K562 (cell line): ENCODE measurements around the gene SETDB2. TPM values are rescaled to one million over a fixed set of nuclear protein-coding genes. Genes with fewer than 3 reads are reported as not detected.

ENCODE experiments used
- ATAC-seq: fragments of 200-7000 bp; cut with Tn5 transposase; 3 replicates; pipeline ENCODE4 v1.9.1; 2020; ENCODE audit warnings: moderate library complexity
- BruUV-seq: library from RNA; stranded (reverse); fragments of 400-500 nt; replicated peaks from 2 replicates; lab custom pipeline; 2021; lab: Mats Ljungman, UMichigan
- CTCF ChIA-PET: fragments of 300-600 bp; formaldehyde crosslinking; extraction: SDS; loops from one replicate; lab custom pipeline; 2021; ENCODE audit warnings: low intra/inter-chr PET ratio; lab: Yijun Ruan, JAX
- POLR2A ChIA-PET: fragments of 300-600, 350-650 bp; sonication (Branson Sonifier 250); formaldehyde crosslinking; extraction: SDS; loops from one replicate; lab custom pipeline; 2021; ENCODE audit warnings: antibody characterized with exemption, inconsistent platforms; lab: Yijun Ruan, JAX
- DNase-seq, 4 experiments: peaks; one replicate each; pipeline versions ENCODE4 v3.0.0 to v3.0.0-alpha.2; 2011 to 2018; ENCODE audit warnings: low spot score in 3 of 4, mixed read lengths in 3 of 4; ENCODE audit errors: extremely low read depth in 1 of 4
- FAIRE-seq: peaks from 2 replicates; lab custom pipeline; 2011; peaks lifted over from hg19 to GRCh38; lab: Jason Lieb, UNC
- H2AFZ ChIP-seq: 2 replicates; pipeline ENCODE4 v1.6.0; 2011; ENCODE audit warnings: low read depth, low read length, control low read depth, inconsistent platforms
- H3K27ac ChIP-seq: fragments of 200-600 bp; 3 replicates; pipeline ENCODE4 v1.8.0; 2011; ENCODE audit warnings: low read depth, mild to moderate bottlenecking, control low read depth, inconsistent platforms, low read length, moderate library complexity, mixed read lengths; ENCODE audit errors: extremely low read depth
- H3K27me3 ChIP-seq, 2 experiments: fragments of 300-600 bp in 1 of 2; 2 replicates in 1 of 2; 3 replicates in 1 of 2; pipeline versions ENCODE4 v1.6.0 to v1.8.0; 2011; ENCODE audit warnings: inconsistent platforms in 2 of 2, low read length in 2 of 2, mild to moderate bottlenecking in 1 of 2, mixed read lengths in 1 of 2, moderate library complexity in 1 of 2; ENCODE audit not compliant: control insufficient read depth in 2 of 2, insufficient read depth in 2 of 2
- H3K36me3 ChIP-seq: fragments of 300-600 bp; 3 replicates; pipeline ENCODE4 v1.8.0; 2011; ENCODE audit warnings: mild to moderate bottlenecking, low read length, inconsistent platforms; ENCODE audit not compliant: control insufficient read depth, insufficient read depth
- H3K4me1 ChIP-seq, 2 experiments: fragments of 200-600 bp in 1 of 2; replicated peaks in 1 of 2; 2 replicates in 1 of 2; 3 replicates in 1 of 2; pipeline versions ENCODE4 v1.5.1 to v1.8.0; 2011; ENCODE audit warnings: inconsistent platforms in 2 of 2, low read length in 2 of 2, mild to moderate bottlenecking in 1 of 2, mixed read lengths in 1 of 2, moderate library complexity in 1 of 2; ENCODE audit not compliant: control insufficient read depth in 2 of 2, insufficient read depth in 2 of 2
- H3K4me2 ChIP-seq: 2 replicates; pipeline ENCODE4 v1.6.1; 2011; ENCODE audit warnings: low read length, control low read depth, inconsistent platforms, mixed read lengths; ENCODE audit not compliant: insufficient read depth
- H3K4me3 ChIP-seq: fragments of 200-600 bp; sonication (generic), shearing (Covaris generic); 2 replicates; pipeline ENCODE4 v1.5.1; 2016; ENCODE audit warnings: control low read depth, inconsistent platforms
- H3K79me2 ChIP-seq: fragments of 200-600 bp; 3 replicates; pipeline ENCODE4 v1.8.0; 2011; ENCODE audit warnings: low read length, inconsistent platforms; ENCODE audit not compliant: control insufficient read depth, insufficient read depth
- H3K9ac ChIP-seq, 2 experiments: 2 replicates each; pipeline versions ENCODE4 v1.6.0 to v1.6.1; 2011; ENCODE audit warnings: low read depth in 2 of 2, low read length in 2 of 2, control low read depth in 1 of 2, inconsistent platforms in 1 of 2, mild to moderate bottlenecking in 1 of 2, mixed read lengths in 1 of 2; ENCODE audit not compliant: insufficient read depth in 1 of 2
- H3K9me1 ChIP-seq: one replicate; pipeline ENCODE4 v1.6.0; 2011; ENCODE audit warnings: inconsistent platforms, mild to moderate bottlenecking, low read length, moderate library complexity; ENCODE audit not compliant: control insufficient read depth, insufficient read depth
- H3K9me3 ChIP-seq: replicated peaks from 2 replicates; pipeline ENCODE4 v1.5.1; 2011; ENCODE audit warnings: low read depth, low read length, inconsistent platforms; ENCODE audit not compliant: control insufficient read depth, insufficient read depth
- H4K20me1 ChIP-seq: replicated peaks from 2 replicates; pipeline ENCODE4 v1.6.1; 2011; ENCODE audit warnings: low read length, inconsistent platforms, mixed read lengths; ENCODE audit not compliant: control insufficient read depth, insufficient read depth
- BDP1 ChIP-seq: IDR thresholded peaks from 3 replicates; pipeline ENCODE4 v1.6.1; 2011; ENCODE audit not compliant: insufficient read length, insufficient read depth
- CBFA2T2 ChIP-seq: fragments of 450-650 bp; conservative IDR thresholded peaks from 2 replicates; pipeline ENCODE4 v1.6.1; 2017; ENCODE audit warnings: mild to moderate bottlenecking
- CBX5 ChIP-seq: IDR thresholded peaks from 2 replicates; pipeline ENCODE4 v1.6.1; 2014; ENCODE audit warnings: low read depth, borderline replicate concordance
- CHD2 ChIP-seq: IDR thresholded peaks from 2 replicates; pipeline ENCODE4 v1.6.1; 2011; ENCODE audit warnings: low read depth, low read length
- EHMT2 ChIP-seq: fragments of 450-650 bp; IDR thresholded peaks from 2 replicates; pipeline ENCODE4 v1.6.1; 2018; ENCODE audit warnings: antibody characterized with exemption
- EP400 ChIP-seq: fragments of 450-650 bp; IDR thresholded peaks from 2 replicates; pipeline ENCODE4 v1.6.1; 2017; ENCODE audit warnings: antibody characterized with exemption, mild to moderate bottlenecking, moderate library complexity
- ETV1 ChIP-seq: fragments of 450-650 bp; conservative IDR thresholded peaks from 2 replicates; pipeline ENCODE4 v1.6.1; 2016; ENCODE audit warnings: missing genetic modification characterization, control low read depth, low read depth, missing compliant biosample characterization
- FIP1L1 ChIP-seq: fragments of 200-400 bp; formaldehyde crosslinking; IDR thresholded peaks from 2 replicates; pipeline ENCODE4 v1.6.1; 2018; ENCODE audit warnings: mild to moderate bottlenecking, low read depth, low read length; ENCODE audit not compliant: poor library complexity, severe bottlenecking
- FOXM1 ChIP-seq, 2 experiments: fragments of 450-650 bp in 1 of 2; sonication (generic) in 1 of 2; formaldehyde crosslinking in 1 of 2; IDR thresholded peaks; 2 replicates each; pipeline versions ENCODE4 v1.6.1 to v1.9.0; 2017 to 2022; ENCODE audit warnings: low read depth in 2 of 2, mild to moderate bottlenecking in 2 of 2, missing genetic modification reagents in 1 of 2, moderate library complexity in 1 of 2
- GATAD2A ChIP-seq: fragments of 450-650 bp; IDR thresholded peaks from 2 replicates; pipeline ENCODE4 v1.6.1; 2017
- KLF13 ChIP-seq: fragments of 450-650 bp; IDR thresholded peaks from 2 replicates; pipeline ENCODE4 v1.6.1; 2016; ENCODE audit warnings: missing genetic modification characterization, low read depth, mild to moderate bottlenecking, missing compliant biosample characterization, moderate library complexity, borderline replicate concordance
- MTA1 ChIP-seq: fragments of 450-650 bp; IDR thresholded peaks from 2 replicates; pipeline ENCODE4 v1.6.1; 2017; ENCODE audit warnings: borderline replicate concordance
- NR1H2 ChIP-seq: sonication (generic); formaldehyde crosslinking; IDR thresholded peaks from 2 replicates; pipeline ENCODE4 v1.4.0; 2020; ENCODE audit warnings: mild to moderate bottlenecking, missing genetic modification reagents
- NR3C1 ChIP-seq: sonication (generic); formaldehyde crosslinking; IDR thresholded peaks from 2 replicates; pipeline ENCODE4 v1.8.1; 2022; ENCODE audit warnings: missing genetic modification reagents
- SRF ChIP-seq, 2 experiments: fragments of 250-450, 450-650 bp in 1 of 2; sonication (Bioruptor Pico) in 1 of 2; sonication (generic) in 1 of 2; formaldehyde crosslinking; IDR thresholded peaks; 2 replicates each; pipeline versions ENCODE4 v1.5.0 to v1.5.1; 2020 to 2022; ENCODE audit warnings: mild to moderate bottlenecking in 1 of 2, missing genetic modification reagents in 1 of 2
- ZEB2 ChIP-seq: fragments of 450-650 bp; IDR thresholded peaks from 2 replicates; pipeline ENCODE4 v1.6.1; 2016
- ZNF124 ChIP-seq: sonication (generic); formaldehyde crosslinking; IDR thresholded peaks from 2 replicates; pipeline ENCODE4 v1.8.1; 2022; ENCODE audit warnings: missing genetic modification reagents
- ZSCAN29 ChIP-seq: fragments of 450-650 bp; IDR thresholded peaks from 2 replicates; pipeline ENCODE4 v1.6.1; 2017
- WGBS: fragments of 100-300 bp; shearing (Covaris generic); methylation state at CpG from one replicate; pipeline ENCODE4 v1.1.6; 2016; ENCODE audit warnings: low coverage, mixed read lengths; ENCODE audit not compliant: insufficient coverage; ENCODE audit errors: missing lambda C conversion rate; 5-methylcytosine and 5-hydroxymethylcytosine counted together
- in situ Hi-C: fragments of 300-500 bp; cut with MboI; formaldehyde crosslinking; loops from 4 replicates; pipeline ENCODE4 v1.15.0; 2018; ENCODE audit warnings: inconsistent platforms, mixed read lengths
- intact Hi-C: fragments of 100-400 bp; cut with micrococcal nuclease; formaldehyde crosslinking; loops from 2 replicates; pipeline ENCODE4 v1.14.2; 2022
- polyA plus RNA-seq, 8 experiments: library from polyadenylated mRNA; depleted of rRNA in 4 of 8; stranded (reverse) in 5 of 8; unstranded in 3 of 8; fragments of >200 nt; fragmentation: Nextera tagmentation in 2 of 8; fragmentation: Illumina TruSeq in 1 of 8; extraction: Ambion mirVana in 2 of 8; extraction: Trizol in 1 of 8; gene quantifications; 2 replicates each; pipeline versions ENCODE4 v1.2.1 to v1.2.3, GENCODE V29; 2011 to 2014; ENCODE audit warnings: inconsistent platforms in 1 of 8, missing spikeins in 1 of 8
- total RNA-seq, 7 experiments: library from RNA; depleted of rRNA in 6 of 7; stranded (reverse); fragments of >200 nt in 6 of 7; fragmentation: Illumina TruSeq in 2 of 7; extraction: Trizol in 2 of 7; gene quantifications; 2 replicates each; pipeline versions ENCODE4 v1.2.1 to v1.2.3, GENCODE V29; 2011 to 2021; ENCODE audit warnings: low replicate concordance in 1 of 7
- TF ChIP-seq, protein P1 (sequence below): IDR thresholded peaks from 2 replicates; pipeline ENCODE4 v1.6.1; 2012; ENCODE audit warnings: low read depth, low read length, improper control_type of control experiment, borderline replicate concordance
- TF ChIP-seq, protein P2 (sequence below): fragments of 250-450 bp; sonication (Bioruptor Pico); IDR thresholded peaks from 2 replicates; pipeline ENCODE4 v1.9.0; 2021; ENCODE audit warnings: mild to moderate bottlenecking

Gene SETDB2
- total and polyA plus RNA-seq, 9 of the 15 experiments (the other 6 are each of a cell fraction or from before 2014, with no cell fraction given): 1.0 to 9.0 (median 6.1) TPM

- H3K27ac ChIP-seq: no peak overlapping the region
- DNase-seq: no peak
- no peaks in the 10 kb centered on the region for H3K9me3 ChIP-seq
- 78% methylated on average over 5 of the region's 8 CpGs for WGBS
- peaks cover 27% of the 10 kb centered on the region for H3K79me2 ChIP-seq
- no peaks in the 10 kb centered on the region for H3K27me3 ChIP-seq
- CTCF ChIA-PET: no interaction called here
- TF ChIP-seq ZSCAN29 (no peak), CBX5 (no peak), SRF (CRISPR knock-in tag; IDR thresholded peaks at IDR 0.05) (no peak), EP400 (no peak), MTA1 (no peak), KLF13 (tag) (no peak), CBFA2T2 (no peak), EHMT2 (no peak), NR1H2 (CRISPR knock-in tag) (no peak), GATAD2A (no peak), ZNF124 (CRISPR knock-in tag) (no peak), ZEB2 (no peak), ETV1 (tag) (no peak), FIP1L1 (no peak), CHD2 (no peak), NR3C1 (CRISPR knock-in tag) (no peak), FOXM1 (IDR thresholded peaks at IDR 0.05; ENCODE audit: low read depth) (no peak), FOXM1 (CRISPR knock-in tag; IDR thresholded peaks at IDR 0.05; ENCODE audit: low read depth) (no peak), BDP1 (no peak)
- TF ChIP-seq, protein P1, sequence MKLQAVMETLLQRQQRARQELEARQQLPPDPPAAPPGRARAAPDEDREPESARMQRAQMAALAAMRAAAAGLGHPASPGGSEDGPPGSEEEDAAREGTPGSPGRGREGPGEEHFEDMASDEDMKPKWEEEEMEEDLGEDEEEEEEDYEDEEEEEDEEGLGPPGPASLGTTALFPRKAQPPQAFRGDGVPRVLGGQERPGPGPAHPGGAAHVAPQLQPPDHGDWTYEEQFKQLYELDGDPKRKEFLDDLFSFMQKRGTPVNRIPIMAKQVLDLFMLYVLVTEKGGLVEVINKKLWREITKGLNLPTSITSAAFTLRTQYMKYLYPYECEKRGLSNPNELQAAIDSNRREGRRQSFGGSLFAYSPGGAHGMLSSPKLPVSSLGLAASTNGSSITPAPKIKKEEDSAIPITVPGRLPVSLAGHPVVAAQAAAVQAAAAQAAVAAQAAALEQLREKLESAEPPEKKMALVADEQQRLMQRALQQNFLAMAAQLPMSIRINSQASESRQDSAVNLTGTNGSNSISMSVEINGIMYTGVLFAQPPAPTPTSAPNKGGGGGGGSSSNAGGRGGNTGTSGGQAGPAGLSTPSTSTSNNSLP: no peak
- TF ChIP-seq, protein P2, sequence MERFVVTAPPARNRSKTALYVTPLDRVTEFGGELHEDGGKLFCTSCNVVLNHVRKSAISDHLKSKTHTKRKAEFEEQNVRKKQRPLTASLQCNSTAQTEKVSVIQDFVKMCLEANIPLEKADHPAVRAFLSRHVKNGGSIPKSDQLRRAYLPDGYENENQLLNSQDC (CRISPR knock-in tag): no peak
- in situ Hi-C loops (no loop called here), intact Hi-C loops (no loop called here)
- no peak overlapping the region for H3K9ac ChIP-seq
- no peak overlapping the region for H3K4me2 ChIP-seq
- H3K36me3 ChIP-seq: no peaks in the 10 kb centered on the region
- H3K4me1 ChIP-seq: no peaks in the 10 kb centered on the region
- H4K20me1 ChIP-seq: no peaks in the 10 kb centered on the region
- H2AFZ ChIP-seq: no peak overlapping the region
- no TSS peak for BruUV-seq
- no peak for FAIRE-seq
- H3K9me1 ChIP-seq: no peaks in the 10 kb centered on the region
- POLR2A ChIA-PET: interaction anchor here (0.6 to 1.1 kb wide), 2 partner anchors 8 kb away, joined by 3 read pairs; no protein-coding TSS in a partner anchor
- no peak overlapping the region for H3K4me3 ChIP-seq
- no peak for ATAC-seq
These were observed 8.8 kb downstream of the SETDB2 start for GRCh38 chr13:49452725-49453457.
